Liver (tissue), 9 donors: Measurements from ENCODE around the gene HAGH. TPM values are rescaled to one million over a fixed set of nuclear protein-coding genes. Genes with fewer than 3 reads are reported as not detected.

Experiments used
- DNase-seq: peaks from one replicate; pipeline ENCODE4 v3.0.0-alpha.2; 2017; ENCODE audit warnings: low spot score
- H3K27ac ChIP-seq, 2 donors: one replicate each; pipeline ENCODE4 v1.7.0; 2013; ENCODE audit warnings: inconsistent platforms in 2 of 2, low read length in 2 of 2, control low read depth in 1 of 2, low read depth in 1 of 2, mild to moderate bottlenecking in 1 of 2
- H3K27me3 ChIP-seq, 4 donors: one replicate each; pipeline versions ENCODE4 v1.6.1 to v1.7.0; 2013; ENCODE audit warnings: low read length in 3 of 4, inconsistent platforms in 1 of 4, mild to moderate bottlenecking in 1 of 4, moderate library complexity in 1 of 4; ENCODE audit not compliant: control insufficient read depth in 4 of 4, insufficient read depth in 4 of 4
- H3K36me3 ChIP-seq, 4 donors: one replicate each; pipeline versions ENCODE4 v1.6.1 to v1.7.0; 2013; ENCODE audit warnings: low read length in 3 of 4, mild to moderate bottlenecking in 3 of 4, low read depth in 1 of 4, moderate library complexity in 1 of 4; ENCODE audit not compliant: control insufficient read depth in 4 of 4, insufficient read depth in 3 of 4
- H3K4me1 ChIP-seq, 4 donors: one replicate each; pipeline versions ENCODE4 v1.6.1 to v1.7.0; 2013; ENCODE audit warnings: low read length in 3 of 4, mild to moderate bottlenecking in 3 of 4, moderate library complexity in 1 of 4; ENCODE audit not compliant: control insufficient read depth in 4 of 4, insufficient read depth in 4 of 4
- H3K4me3 ChIP-seq, 3 donors: one replicate each; pipeline versions ENCODE4 v1.6.1 to v1.7.0; 2013; ENCODE audit warnings: low read length in 3 of 3, control low read depth in 1 of 3, low read depth in 1 of 3, mild to moderate bottlenecking in 1 of 3
- H3K9ac ChIP-seq, 2 donors: one replicate each; pipeline ENCODE4 v1.7.0; 2013; ENCODE audit warnings: low read length in 2 of 2, mild to moderate bottlenecking in 2 of 2, moderate library complexity in 2 of 2, control low read depth in 1 of 2, low read depth in 1 of 2
- H3K9me3 ChIP-seq, 4 donors: one replicate each; pipeline versions ENCODE4 v1.6.1 to v1.7.0; 2013; ENCODE audit warnings: low read length in 3 of 4; ENCODE audit not compliant: control insufficient read depth in 4 of 4
- FOXA2 ChIP-seq: IDR thresholded peaks from 2 replicates; pipeline ENCODE4 v1.6.1; 2016; ENCODE audit warnings: antibody characterized with exemption
- HNF4G ChIP-seq: IDR thresholded peaks from 2 replicates; pipeline ENCODE4 v1.6.1; 2016; ENCODE audit warnings: antibody characterized with exemption
- JUND ChIP-seq, 2 donors: IDR thresholded peaks; 2 replicates each; pipeline ENCODE4 v1.6.1; 2016; ENCODE audit warnings: antibody characterized with exemption in 2 of 2
- NR2F2 ChIP-seq: IDR thresholded peaks from 2 replicates; pipeline ENCODE4 v1.6.1; 2016; ENCODE audit warnings: antibody characterized with exemption
- RXRA ChIP-seq, 2 donors: IDR thresholded peaks; 2 replicates each; pipeline ENCODE4 v1.6.1; 2017 to 2018; ENCODE audit warnings: antibody characterized with exemption in 2 of 2, mild to moderate bottlenecking in 1 of 2
- SP1 ChIP-seq: IDR thresholded peaks from 2 replicates; pipeline ENCODE4 v1.6.1; 2018; ENCODE audit warnings: antibody characterized with exemption, mild to moderate bottlenecking
- YY1 ChIP-seq: IDR thresholded peaks from 2 replicates; pipeline ENCODE4 v1.6.1; 2016; ENCODE audit warnings: antibody characterized with exemption, mild to moderate bottlenecking
- WGBS: extraction: QIAGEN DNeasy Blood & Tissue Kit; methylation state at CpG from one replicate; pipeline ENCODE4 v1.1.7; 2013; 5-methylcytosine and 5-hydroxymethylcytosine counted together
- polyA plus RNA-seq, 2 donors: library from polyadenylated mRNA; stranded (reverse) in 1 of 2; unstranded in 1 of 2; fragments of 200-250 nt in 1 of 2; fragments of >200 nt in 1 of 2; fragmentation: Nextera tagmentation in 1 of 2; extraction: Ambion mirVana in 1 of 2; gene quantifications; one replicate each; pipeline versions ENCODE4 v1.2.1 to v1.2.3, GENCODE V29; 2013 to 2015
- total RNA-seq, 2 donors: library from RNA; depleted of rRNA; stranded (reverse); fragments of >200 nt; gene quantifications; one replicate each; pipeline ENCODE4 v1.2.3, GENCODE V29; 2014
- TF ChIP-seq, protein P1 (sequence below): fragments of 150-350 bp; IDR thresholded peaks from 2 replicates; pipeline ENCODE4 v1.5.1; 2017; ENCODE audit warnings: improper control_type of control experiment, low read depth, low read length; ENCODE audit not compliant: missing input control
- TF ChIP-seq, protein P2 (sequence below): IDR thresholded peaks from 2 replicates; pipeline ENCODE4 v1.6.1; 2016; ENCODE audit warnings: antibody characterized with exemption
- TF ChIP-seq, protein P3 (sequence below): IDR thresholded peaks from 2 replicates; pipeline ENCODE4 v1.6.1; 2016; ENCODE audit warnings: antibody characterized with exemption
- TF ChIP-seq, protein P4 (sequence below): IDR thresholded peaks from 2 replicates; pipeline ENCODE4 v1.6.1; 2016; ENCODE audit warnings: antibody characterized with exemption
- donor health status: healthy.
- donor health status: healthy.
- donor health status: healthy.
- donor health status: healthy.
- donor health status: healthy.

The HAGH gene
- total and polyA plus RNA-seq, 4 donors = 169 to 252 (median 204) TPM

DNA sequence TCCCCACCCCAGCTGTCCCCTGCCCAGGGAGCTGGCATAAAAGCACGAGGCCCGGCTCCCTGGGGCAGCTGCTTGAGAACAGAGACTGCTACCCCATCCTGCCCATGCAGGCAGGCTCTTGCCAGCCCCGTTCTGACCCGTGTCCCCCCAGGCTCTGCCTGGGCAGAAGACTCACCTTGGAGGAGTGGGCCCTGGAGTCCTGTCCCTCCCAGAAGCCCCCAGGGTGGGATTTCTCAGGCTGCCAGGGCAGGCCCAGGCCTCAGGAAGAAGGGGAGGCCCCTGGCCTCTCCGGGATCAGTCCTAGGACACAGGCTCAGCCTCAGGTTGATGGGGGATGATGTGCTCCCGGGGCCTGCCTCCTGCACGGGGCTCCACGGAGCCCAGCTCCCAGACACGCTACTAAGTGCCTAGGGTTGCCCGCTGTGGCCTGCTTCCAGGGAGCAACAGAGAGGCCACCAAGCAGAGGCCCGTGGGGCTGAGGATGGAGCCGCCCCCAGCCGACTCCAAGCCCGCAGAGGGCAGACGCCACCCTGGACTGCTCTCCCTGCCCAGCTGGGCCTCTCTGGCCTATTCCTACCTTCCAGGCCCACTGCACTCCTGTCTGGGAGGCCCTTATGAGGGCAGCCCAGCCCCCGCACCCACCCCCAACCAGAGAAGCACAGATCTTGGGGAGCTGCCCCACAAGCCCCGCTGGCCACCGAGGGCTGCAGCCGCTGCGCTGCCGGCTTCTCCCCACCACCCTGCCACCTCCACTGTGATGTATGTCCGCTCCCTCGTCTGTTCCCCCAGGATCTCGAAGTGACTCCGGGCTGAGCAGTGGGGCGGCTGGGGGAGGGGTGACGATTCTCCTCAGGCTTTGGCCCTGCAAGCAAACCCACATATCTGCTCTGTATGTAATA lies 57.0 kb downstream of the HAGH start:
- TF ChIP-seq, protein P1, sequence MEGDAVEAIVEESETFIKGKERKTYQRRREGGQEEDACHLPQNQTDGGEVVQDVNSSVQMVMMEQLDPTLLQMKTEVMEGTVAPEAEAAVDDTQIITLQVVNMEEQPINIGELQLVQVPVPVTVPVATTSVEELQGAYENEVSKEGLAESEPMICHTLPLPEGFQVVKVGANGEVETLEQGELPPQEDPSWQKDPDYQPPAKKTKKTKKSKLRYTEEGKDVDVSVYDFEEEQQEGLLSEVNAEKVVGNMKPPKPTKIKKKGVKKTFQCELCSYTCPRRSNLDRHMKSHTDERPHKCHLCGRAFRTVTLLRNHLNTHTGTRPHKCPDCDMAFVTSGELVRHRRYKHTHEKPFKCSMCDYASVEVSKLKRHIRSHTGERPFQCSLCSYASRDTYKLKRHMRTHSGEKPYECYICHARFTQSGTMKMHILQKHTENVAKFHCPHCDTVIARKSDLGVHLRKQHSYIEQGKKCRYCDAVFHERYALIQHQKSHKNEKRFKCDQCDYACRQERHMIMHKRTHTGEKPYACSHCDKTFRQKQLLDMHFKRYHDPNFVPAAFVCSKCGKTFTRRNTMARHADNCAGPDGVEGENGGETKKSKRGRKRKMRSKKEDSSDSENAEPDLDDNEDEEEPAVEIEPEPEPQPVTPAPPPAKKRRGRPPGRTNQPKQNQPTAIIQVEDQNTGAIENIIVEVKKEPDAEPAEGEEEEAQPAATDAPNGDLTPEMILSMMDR = no peak
- TF ChIP-seq JUND (IDR thresholded peaks at IDR 0.05) = no peak
- Histone ChIP-seq H3K36me3 (peaks cover 5 to 33% (median 10%) of the 10 kb centered on the region in 4 donors), H3K27ac (no peak overlapping the region), H3K27me3 (no peaks in the 10 kb centered on the region), H3K4me3 (peak overlapping the region in 1 of 3 donors; percentile 50), H3K9ac (no peak overlapping the region), H3K4me1 (peaks cover 10 to 40% (median 25%) of the 10 kb centered on the region in 4 donors), H3K9me3 (no peaks in the 10 kb centered on the region)
- WGBS = 86% methylated on average over 27 of the region's 27 CpGs
- DNase-seq = no peak

DNA sequence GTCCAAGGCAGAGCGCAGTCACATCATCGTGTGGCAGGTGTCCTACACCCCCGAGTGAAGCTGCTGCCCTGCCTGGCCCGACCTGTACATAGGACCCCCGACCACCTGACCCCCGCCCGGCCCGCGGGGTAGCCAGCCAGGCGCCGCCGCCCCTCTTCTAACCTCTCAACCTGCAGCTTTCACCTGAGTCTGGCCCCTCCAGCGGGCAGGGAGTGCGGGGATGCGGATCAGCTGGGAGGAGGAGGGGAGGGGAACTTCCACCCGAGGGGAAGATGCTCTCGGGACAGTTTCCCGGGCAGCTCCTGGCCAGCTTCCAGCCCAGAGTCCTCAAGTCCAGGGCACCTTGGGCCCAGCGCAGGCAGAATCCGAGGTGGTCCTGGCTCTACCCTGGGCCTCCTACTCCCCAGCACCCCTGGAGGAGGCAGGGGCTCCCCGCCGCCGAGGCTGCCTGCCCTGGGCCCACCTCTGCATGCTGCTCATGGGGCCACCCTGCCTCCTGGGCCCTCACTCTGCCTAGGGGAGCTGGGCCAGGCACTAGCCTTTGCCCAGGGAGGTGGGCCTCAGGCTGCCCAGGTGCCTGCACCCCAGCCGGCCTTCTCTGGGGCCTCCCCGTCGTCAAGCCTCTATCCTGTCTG lies 57.7 kb downstream of the HAGH start:
- Histone ChIP-seq H3K4me3 (no peak overlapping the region), H3K27me3 (no peaks in the 10 kb centered on the region), H3K4me1 (peaks cover 3 to 32% (median 18%) of the 10 kb centered on the region in 4 donors), H3K9ac (no peak overlapping the region), H3K36me3 (peaks cover 5 to 38% (median 12%) of the 10 kb centered on the region in 4 donors), H3K27ac (no peak overlapping the region), H3K9me3 (no peaks in the 10 kb centered on the region)
- TF ChIP-seq, protein P2, sequence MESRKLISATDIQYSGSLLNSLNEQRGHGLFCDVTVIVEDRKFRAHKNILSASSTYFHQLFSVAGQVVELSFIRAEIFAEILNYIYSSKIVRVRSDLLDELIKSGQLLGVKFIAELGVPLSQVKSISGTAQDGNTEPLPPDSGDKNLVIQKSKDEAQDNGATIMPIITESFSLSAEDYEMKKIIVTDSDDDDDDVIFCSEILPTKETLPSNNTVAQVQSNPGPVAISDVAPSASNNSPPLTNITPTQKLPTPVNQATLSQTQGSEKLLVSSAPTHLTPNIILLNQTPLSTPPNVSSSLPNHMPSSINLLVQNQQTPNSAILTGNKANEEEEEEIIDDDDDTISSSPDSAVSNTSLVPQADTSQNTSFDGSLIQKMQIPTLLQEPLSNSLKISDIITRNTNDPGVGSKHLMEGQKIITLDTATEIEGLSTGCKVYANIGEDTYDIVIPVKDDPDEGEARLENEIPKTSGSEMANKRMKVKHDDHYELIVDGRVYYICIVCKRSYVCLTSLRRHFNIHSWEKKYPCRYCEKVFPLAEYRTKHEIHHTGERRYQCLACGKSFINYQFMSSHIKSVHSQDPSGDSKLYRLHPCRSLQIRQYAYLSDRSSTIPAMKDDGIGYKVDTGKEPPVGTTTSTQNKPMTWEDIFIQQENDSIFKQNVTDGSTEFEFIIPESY = no peak
- TF ChIP-seq NR2F2 (no peak), FOXA2 (no peak), SP1 (no peak), YY1 (no peak), RXRA (IDR thresholded peaks at IDR 0.05) (no peak), HNF4G (no peak)
- TF ChIP-seq, protein P3, sequence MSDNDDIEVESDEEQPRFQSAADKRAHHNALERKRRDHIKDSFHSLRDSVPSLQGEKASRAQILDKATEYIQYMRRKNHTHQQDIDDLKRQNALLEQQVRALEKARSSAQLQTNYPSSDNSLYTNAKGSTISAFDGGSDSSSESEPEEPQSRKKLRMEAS = no peak
- TF ChIP-seq, protein P4, sequence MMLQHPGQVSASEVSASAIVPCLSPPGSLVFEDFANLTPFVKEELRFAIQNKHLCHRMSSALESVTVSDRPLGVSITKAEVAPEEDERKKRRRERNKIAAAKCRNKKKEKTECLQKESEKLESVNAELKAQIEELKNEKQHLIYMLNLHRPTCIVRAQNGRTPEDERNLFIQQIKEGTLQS = no peak
- WGBS = 85% methylated on average over 26 of the region's 26 CpGs
- DNase-seq = no peak
